H1 (cell line): ENCODE measurements around the gene GSG1L. TPM values are rescaled to one million over a fixed set of nuclear protein-coding genes. Genes with fewer than 3 reads are reported as not detected.

Source experiments
- CTCF ChIA-PET: fragments of 300-600 bp; sonication (Branson Sonifier 250); formaldehyde crosslinking; loops from one replicate; lab custom pipeline; 2021; ENCODE audit not compliant: partially characterized antibody; lab: Charles Lee
- POLR2A ChIA-PET: fragments of 300-600 bp; sonication (Branson Sonifier 250); formaldehyde crosslinking; loops from one replicate; lab custom pipeline; 2021; ENCODE audit warnings: inconsistent platforms; ENCODE audit not compliant: partially characterized antibody; lab: Charles Lee
- DNase-seq, 2 experiments: peaks; one replicate each; pipeline versions ENCODE4 v3.0.0 to v3.0.0-alpha.2; 2010 to 2022; ENCODE audit warnings: low spot score in 2 of 2, low read depth in 1 of 2, mixed read lengths in 1 of 2
- FAIRE-seq: peaks from 2 replicates; lab custom pipeline; 2011; peaks lifted over from hg19 to GRCh38; lab: Jason Lieb, UNC
- H2AFZ ChIP-seq: 2 replicates; pipeline ENCODE4 v1.8.1; 2012; ENCODE audit warnings: low read length, inconsistent platforms
- H2AK5ac ChIP-seq: 2 replicates; pipeline ENCODE4 v1.6.1; 2013; ENCODE audit warnings: low read depth, low read length
- H2BK120ac ChIP-seq: replicated peaks from 2 replicates; pipeline ENCODE3; 2013; ENCODE audit warnings: low read depth, low read length, inconsistent platforms
- H2BK12ac ChIP-seq: 2 replicates; pipeline ENCODE4 v1.6.1; 2013; ENCODE audit warnings: low read depth, low read length
- H2BK15ac ChIP-seq: 2 replicates; pipeline ENCODE4 v1.6.1; 2013; ENCODE audit warnings: low read length
- H2BK20ac ChIP-seq: 2 replicates; pipeline ENCODE4 v1.6.1; 2013; ENCODE audit warnings: low read length
- H2BK5ac ChIP-seq: 2 replicates; pipeline ENCODE4 v1.6.1; 2013; ENCODE audit warnings: low read depth, low read length
- H3K14ac ChIP-seq: 2 replicates; pipeline ENCODE4 v1.6.1; 2013; ENCODE audit warnings: inconsistent platforms; ENCODE audit not compliant: insufficient read length
- H3K18ac ChIP-seq: 2 replicates; pipeline ENCODE4 v1.6.1; 2013; ENCODE audit warnings: low read length; ENCODE audit errors: extremely low read depth
- H3K23ac ChIP-seq: 2 replicates; pipeline ENCODE4 v1.6.1; 2013; ENCODE audit warnings: inconsistent platforms; ENCODE audit not compliant: insufficient read length
- H3K23me2 ChIP-seq: 2 replicates; pipeline ENCODE4 v1.6.1; 2013; ENCODE audit warnings: low read depth, low read length
- H3K27ac ChIP-seq: 2 replicates; pipeline ENCODE4 v1.6.1; 2011; ENCODE audit warnings: low read depth, low read length, inconsistent platforms
- H3K27me3 ChIP-seq, 4 experiments: replicated peaks in 1 of 4; 1 replicate in 1 of 4; 2 replicates in 3 of 4; pipeline versions ENCODE4 v1.6.1 to v1.8.1; 2011 to 2013; ENCODE audit warnings: low read length in 3 of 4, mild to moderate bottlenecking in 3 of 4, inconsistent platforms in 2 of 4, mixed read lengths in 2 of 4, moderate library complexity in 1 of 4; ENCODE audit not compliant: control insufficient read depth in 3 of 4, insufficient read depth in 3 of 4; ENCODE audit errors: extremely low read depth in 1 of 4
- H3K36me3 ChIP-seq, 4 experiments: 2 replicates each; pipeline versions ENCODE4 v1.6.1 to v1.8.1; 2011 to 2013; ENCODE audit warnings: mild to moderate bottlenecking in 4 of 4, low read length in 3 of 4, moderate library complexity in 2 of 4, control low read depth in 1 of 4, inconsistent platforms in 1 of 4; ENCODE audit not compliant: insufficient read depth in 4 of 4, control insufficient read depth in 2 of 4
- H3K4ac ChIP-seq: replicated peaks from 2 replicates; pipeline ENCODE3; 2013; ENCODE audit warnings: low read length, low read depth, mixed read lengths, inconsistent platforms; ENCODE audit not compliant: insufficient read length
- H3K4me1 ChIP-seq, 4 experiments: replicated peaks in 1 of 4; 1 replicate in 1 of 4; 2 replicates in 3 of 4; pipeline versions ENCODE4 v1.6.1 to v1.8.1; 2011 to 2013; ENCODE audit warnings: low read length in 3 of 4, inconsistent platforms in 2 of 4, mixed read lengths in 1 of 4; ENCODE audit not compliant: insufficient read depth in 4 of 4, control insufficient read depth in 3 of 4
- H3K4me2 ChIP-seq, 2 experiments: 2 replicates each; pipeline versions ENCODE4 v1.6.1 to v1.8.1; 2011 to 2013; ENCODE audit warnings: low read depth in 2 of 2, low read length in 2 of 2, control low read depth in 1 of 2, inconsistent platforms in 1 of 2, mild to moderate bottlenecking in 1 of 2; ENCODE audit not compliant: insufficient read depth in 1 of 2
- H3K4me3 ChIP-seq, 4 experiments: fragments of 200-600, 300-600 bp in 1 of 4; sonication (generic), shearing (Covaris generic), sonication (Bioruptor Twin) in 1 of 4; 2 replicates each; pipeline versions ENCODE4 v1.5.1 to v1.8.1; 2011 to 2016; ENCODE audit warnings: low read length in 4 of 4, low read depth in 3 of 4, control low read depth in 2 of 4, inconsistent platforms in 2 of 4, mild to moderate bottlenecking in 2 of 4, mixed read lengths in 1 of 4, moderate library complexity in 1 of 4; ENCODE audit not compliant: insufficient read depth in 2 of 4; ENCODE audit errors: extremely low read depth in 1 of 4
- H3K56ac ChIP-seq: replicated peaks from 2 replicates; pipeline ENCODE3; 2013; ENCODE audit warnings: low read depth, mild to moderate bottlenecking, mixed read lengths, low read length, inconsistent platforms; ENCODE audit not compliant: insufficient read length
- H3K79me1 ChIP-seq: 2 replicates; pipeline ENCODE4 v1.6.1; 2013; ENCODE audit warnings: low read depth, low read length, control low read depth
- H3K79me2 ChIP-seq, 2 experiments: 2 replicates each; pipeline versions ENCODE4 v1.6.1 to v1.8.1; 2012 to 2013; ENCODE audit warnings: low read length in 2 of 2, mild to moderate bottlenecking in 2 of 2, inconsistent platforms in 1 of 2; ENCODE audit not compliant: insufficient read depth in 2 of 2, control insufficient read depth in 1 of 2
- H3K9ac ChIP-seq, 4 experiments: replicated peaks in 1 of 4; 1 replicate in 1 of 4; 2 replicates in 3 of 4; pipeline versions ENCODE4 v1.6.1 to v1.8.1; 2011 to 2013; ENCODE audit warnings: low read depth in 3 of 4, low read length in 3 of 4, control low read depth in 2 of 4, mild to moderate bottlenecking in 2 of 4, moderate library complexity in 2 of 4, inconsistent platforms in 1 of 4; ENCODE audit errors: extremely low read depth in 1 of 4
- H3K9me3 ChIP-seq, 2 experiments: 2 replicates each; pipeline versions ENCODE4 v1.6.1 to v1.8.1; 2012 to 2013; ENCODE audit warnings: mild to moderate bottlenecking in 2 of 2, moderate library complexity in 2 of 2, control low read depth in 1 of 2, inconsistent platforms in 1 of 2, low read depth in 1 of 2, low read length in 1 of 2, mixed read lengths in 1 of 2; ENCODE audit not compliant: insufficient read depth in 2 of 2
- H4K20me1 ChIP-seq, 2 experiments: replicated peaks in 1 of 2; 2 replicates each; pipeline versions ENCODE3 to v1.8.1; 2011 to 2013; ENCODE audit warnings: inconsistent platforms in 2 of 2, low read length in 2 of 2, mild to moderate bottlenecking in 1 of 2; ENCODE audit not compliant: insufficient read depth in 2 of 2, control insufficient read depth in 1 of 2
- H4K5ac ChIP-seq: 2 replicates; pipeline ENCODE4 v1.6.1; 2013; ENCODE audit warnings: low read length, low read depth, mixed read lengths, inconsistent platforms; ENCODE audit not compliant: insufficient read length
- H4K8ac ChIP-seq: 2 replicates; pipeline ENCODE4 v1.8.0; 2013; ENCODE audit warnings: mild to moderate bottlenecking, moderate library complexity, low read length, inconsistent platforms; ENCODE audit not compliant: insufficient read depth; ENCODE audit errors: extremely low read depth
- H4K91ac ChIP-seq: replicated peaks from 2 replicates; pipeline ENCODE3; 2013; ENCODE audit warnings: low read length, mixed read lengths, inconsistent platforms; ENCODE audit not compliant: insufficient read length
- BRCA1 ChIP-seq: IDR thresholded peaks from 2 replicates; pipeline ENCODE4 v1.6.1; 2012; ENCODE audit warnings: low read depth, low read length, improper control_type of control experiment
- CEBPB ChIP-seq: IDR thresholded peaks from 2 replicates; pipeline ENCODE4 v1.6.1; 2012; ENCODE audit warnings: low read depth, low read length
- CHD1 ChIP-seq: IDR thresholded peaks from 2 replicates; pipeline ENCODE4 v1.6.1; 2012; ENCODE audit warnings: low read depth, low read length, improper control_type of control experiment
- CTBP2 ChIP-seq: IDR thresholded peaks from 2 replicates; pipeline ENCODE4 v1.7.0; 2011; ENCODE audit warnings: borderline replicate concordance, mild to moderate bottlenecking, moderate library complexity, mixed read lengths, low read length; ENCODE audit not compliant: insufficient read depth, insufficient read length
- CTCF ChIP-seq, 3 experiments: IDR thresholded peaks; 1 replicate in 2 of 3; 2 replicates in 1 of 3; pipeline versions ENCODE4 v1.5.1 to v1.6.1; 2011; ENCODE audit warnings: low read length in 3 of 3, mild to moderate bottlenecking in 3 of 3, inconsistent platforms in 2 of 3, low read depth in 1 of 3, moderate library complexity in 1 of 3; ENCODE audit not compliant: insufficient read depth in 1 of 3; ENCODE audit errors: control extremely low read depth in 1 of 3
- KDM4A ChIP-seq: IDR thresholded peaks from one replicate; pipeline ENCODE4 v1.7.1; 2012; ENCODE audit warnings: low read depth, mild to moderate bottlenecking, moderate library complexity, low read length, inconsistent platforms; ENCODE audit not compliant: severe bottlenecking
- PHF8 ChIP-seq: fragments of 200-600 bp; sonication (generic); conservative IDR thresholded peaks from 2 replicates; pipeline ENCODE4 v1.7.1; 2012; ENCODE audit warnings: low read depth, mild to moderate bottlenecking, inconsistent platforms, low read length, moderate library complexity
- POLR2A ChIP-seq, 2 experiments: IDR thresholded peaks; 1 replicate in 1 of 2; 2 replicates in 1 of 2; pipeline ENCODE4 v1.6.1; 2011; ENCODE audit warnings: low read depth in 2 of 2, low read length in 2 of 2, mild to moderate bottlenecking in 2 of 2; ENCODE audit errors: control extremely low read depth in 1 of 2
- RAD21 ChIP-seq, 2 experiments: IDR thresholded peaks in 1 of 2; conservative IDR thresholded peaks in 1 of 2; 2 replicates each; pipeline ENCODE4 v1.6.1; 2011; ENCODE audit warnings: low read depth in 2 of 2, low read length in 2 of 2, improper control_type of control experiment in 1 of 2, inconsistent platforms in 1 of 2, mild to moderate bottlenecking in 1 of 2, moderate library complexity in 1 of 2
- SP2 ChIP-seq: IDR thresholded peaks from 2 replicates; pipeline ENCODE4 v1.6.1; 2012; ENCODE audit warnings: mild to moderate bottlenecking, low read length, inconsistent platforms
- TCF12 ChIP-seq: IDR thresholded peaks from 2 replicates; pipeline ENCODE4 v1.6.1; 2011; ENCODE audit warnings: low read depth, mild to moderate bottlenecking, low read length
- TEAD4 ChIP-seq: IDR thresholded peaks from 2 replicates; pipeline ENCODE4 v1.6.1; 2012; ENCODE audit warnings: low read depth, low read length, inconsistent platforms, mixed read lengths
- WGBS, 2 experiments: shearing (Covaris generic) in 1 of 2; methylation state at CpG; one replicate each; pipeline versions ENCODE4 v1.1.6 to v1.1.7; 2013 to 2015; ENCODE audit warnings: low lambda C conversion rate in 2 of 2, mixed read lengths in 2 of 2, inconsistent platforms in 1 of 2, low coverage in 1 of 2, missing lambda C conversion rate in 1 of 2; ENCODE audit not compliant: insufficient replicate concordance in 2 of 2, insufficient coverage in 1 of 2, insufficient read length in 1 of 2; ENCODE audit errors: extremely low coverage in 1 of 2, missing lambda C conversion rate in 1 of 2; 5-methylcytosine and 5-hydroxymethylcytosine counted together
- polyA plus RNA-seq, 7 experiments: library from polyadenylated mRNA; depleted of rRNA in 3 of 7; stranded (reverse) in 5 of 7; unstranded in 2 of 7; fragments of >200 nt in 5 of 7; fragments of 200-250 nt in 2 of 7; gene quantifications; 1 replicate in 5 of 7; 2 replicates in 1 of 7; 4 replicates in 1 of 7; pipeline versions ENCODE4 v1.2.1 to v1.2.3, GENCODE V29; 2011 to 2013; ENCODE audit warnings: missing spikeins in 2 of 7, mixed read lengths in 2 of 7
- total RNA-seq: library from RNA; stranded (reverse); fragmentation: NEBNext Ultra II Directional; extraction: Animal tissue kit (Norgen Biotek cat#: 25700); gene quantifications from 2 replicates; pipeline ENCODE4 v1.2.1, GENCODE V29; 2021

The GSG1L gene
- total and polyA plus RNA-seq, 2 of the 8 experiments (the other 6 are each of a cell fraction or from before 2014, with no cell fraction given): 0.71 to 1.1 TPM

GRCh38 chr16:27947696-27948095 is 115.8 kb downstream of the GSG1L start:
- Histone ChIP-seq H3K4me1 (no peaks in the 10 kb centered on the region), H3K56ac (no peak overlapping the region), H4K5ac (no peak overlapping the region), H4K20me1 (no peaks in the 10 kb centered on the region), H3K4me2 (no peak overlapping the region), H3K18ac (no peak overlapping the region), H3K36me3 (no peaks in the 10 kb centered on the region), H2BK12ac (no peak overlapping the region), H3K4me3 (no peak overlapping the region), H4K8ac (no peak overlapping the region), H2AFZ (no peak overlapping the region), H3K14ac (no peak overlapping the region), H3K79me2 (no peaks in the 10 kb centered on the region), H2BK120ac (no peak overlapping the region), H4K91ac (no peak overlapping the region), H2AK5ac (no peak overlapping the region), H3K79me1 (no peaks in the 10 kb centered on the region), H3K9ac (no peak overlapping the region), H2BK5ac (no peak overlapping the region), H3K4ac (no peak overlapping the region), H2BK15ac (no peak overlapping the region), H3K23ac (no peak overlapping the region), H3K9me3 (no peaks in the 10 kb centered on the region), H3K27me3 (no peaks in the 10 kb centered on the region; a peak in 1 of 7 replicates), H2BK20ac (no peak overlapping the region), H3K23me2 (no peaks in the 10 kb centered on the region), H3K27ac (no peak overlapping the region)
- ChIA-PET POLR2A (no interaction called here), CTCF (no interaction called here)
- DNase-seq (no peak), FAIRE-seq (no peak)
- 84% methylated on average over 6 of the region's 7 CpGs; no CpG with 5 or more reads in 1 of the 2 experiments for WGBS, 2 experiments
- TF ChIP-seq PHF8 (no peak), SP2 (no peak), KDM4A (no peak), TCF12 (no peak), CHD1 (no peak), POLR2A (IDR thresholded peaks at IDR 0.05; ENCODE audit: control extremely low read depth in 1 of 2, low read depth in 2 of 2, low read length in 2 of 2) (no peak), CTCF (IDR thresholded peaks at IDR 0.05; ENCODE audit: control extremely low read depth in 1 of 3, insufficient read depth in 1 of 3, low read depth in 1 of 3, low read length in 3 of 3) (no peak), CEBPB (no peak), BRCA1 (no peak), RAD21 (IDR thresholded peaks at IDR 0.05 in 1 of 2, conservative IDR thresholded peaks at IDR 0.05 in 1 of 2; ENCODE audit: low read depth in 2 of 2, low read length in 2 of 2) (no peak), TEAD4 (no peak), CTBP2 (no peak)
